HUES48 (cell line): Measurements from ENCODE around the gene TJAP1.

Experiments used
- H3K27ac ChIP-seq: one replicate; pipeline ENCODE4 v1.7.0; 2013; ENCODE audit warnings: low read depth, low read length, inconsistent platforms
- H3K27me3 ChIP-seq: 2 replicates; pipeline ENCODE4 v1.6.1; 2013; ENCODE audit warnings: mild to moderate bottlenecking, low read length; ENCODE audit not compliant: control insufficient read depth, insufficient read depth
- H3K36me3 ChIP-seq: 2 replicates; pipeline ENCODE4 v1.6.1; 2013; ENCODE audit warnings: low read length; ENCODE audit not compliant: control insufficient read depth, insufficient read depth
- H3K4me1 ChIP-seq: 2 replicates; pipeline ENCODE4 v1.6.1; 2013; ENCODE audit warnings: mild to moderate bottlenecking, low read length; ENCODE audit not compliant: control insufficient read depth, insufficient read depth
- H3K4me3 ChIP-seq: 2 replicates; pipeline ENCODE4 v1.5.1; 2013; ENCODE audit warnings: mild to moderate bottlenecking, low read depth, low read length
- H3K9ac ChIP-seq: 2 replicates; pipeline ENCODE4 v1.6.1; 2013; ENCODE audit warnings: mild to moderate bottlenecking, low read depth, low read length, moderate library complexity
- H3K9me3 ChIP-seq: 2 replicates; pipeline ENCODE4 v1.6.1; 2013; ENCODE audit warnings: low read length; ENCODE audit not compliant: control insufficient read depth, insufficient read depth

TJAP1 gene

DNA sequence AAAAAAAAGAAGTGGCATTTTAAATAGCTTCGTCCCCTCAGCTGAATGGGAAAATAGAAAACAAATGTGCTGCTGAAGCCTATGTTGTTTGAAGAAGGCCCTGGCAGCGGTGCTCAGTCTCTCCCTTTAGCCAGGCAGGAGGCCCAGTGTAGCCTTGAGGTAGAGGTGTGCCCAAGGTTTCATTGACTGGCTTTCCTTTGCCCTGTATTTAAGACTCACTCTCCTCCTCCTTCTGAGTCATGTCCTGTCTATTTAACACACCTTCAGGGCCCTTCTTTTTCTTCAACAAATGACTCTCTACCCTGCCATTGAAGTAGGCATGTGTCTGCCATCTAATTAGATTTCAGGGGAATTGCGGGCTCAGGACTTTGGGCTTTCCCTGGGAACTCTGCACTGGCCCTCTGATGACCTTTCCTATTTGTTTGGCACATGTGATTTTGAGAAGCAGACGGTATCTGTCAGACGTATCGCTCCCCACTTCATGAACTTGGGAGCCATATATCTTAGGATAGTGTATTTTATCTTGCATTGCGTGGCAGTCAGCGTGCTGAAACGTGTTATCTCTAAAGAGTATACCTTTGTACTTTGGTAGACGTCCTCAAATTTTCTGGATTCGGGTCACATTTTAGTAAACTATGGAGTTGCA is 4.3 kb downstream of the TJAP1 start:
- no peaks in the 10 kb centered on the region for H3K9me3 ChIP-seq
- H3K4me3 ChIP-seq: 0 out of 2 replicates have a peak overlapping the region, but pooled peaks have one; percentile 6
- H3K36me3 ChIP-seq: peaks cover 6% of the 10 kb centered on the region; the same call in 1 of the 2 replicates
- peaks cover 24% of the 10 kb centered on the region for H3K4me1 ChIP-seq
- H3K27ac ChIP-seq: peak overlapping the region; percentile 65
- no peak overlapping the region for H3K9ac ChIP-seq
- H3K27me3 ChIP-seq: no peaks in the 10 kb centered on the region

DNA sequence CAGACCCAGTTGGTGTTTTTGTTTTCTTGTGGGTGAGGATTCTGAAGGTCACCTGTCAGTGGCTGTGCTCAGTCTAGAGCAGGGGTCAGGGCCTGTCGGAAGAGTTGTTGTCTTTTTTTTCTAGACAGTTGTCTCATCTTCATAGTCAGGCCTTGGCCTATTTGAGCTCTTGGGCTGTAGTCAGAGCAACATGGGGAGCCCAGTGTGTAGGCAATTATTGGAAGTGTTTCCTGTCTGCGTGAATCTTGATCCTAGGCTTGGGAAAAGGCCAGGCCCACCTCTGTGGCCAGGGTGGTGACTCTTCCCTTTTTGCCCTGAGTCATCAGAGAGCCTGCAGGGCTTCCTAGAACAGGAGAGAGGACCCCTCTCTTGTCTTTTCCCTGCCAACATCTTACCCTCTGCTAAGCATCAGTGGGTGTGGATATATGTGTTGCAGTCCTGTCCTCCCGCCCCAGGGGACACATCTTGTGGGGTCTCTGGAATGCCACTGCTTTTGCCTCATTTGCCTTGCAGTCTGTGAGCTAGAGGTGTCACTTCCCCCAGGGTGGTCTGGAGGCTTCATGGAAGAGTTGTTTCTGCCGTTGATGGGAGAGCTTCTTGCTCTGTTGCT is 11.4 kb downstream of the TJAP1 start:
- Histone ChIP-seq H3K9ac (no peak overlapping the region), H3K4me3 (no peak overlapping the region), H3K27me3 (no peaks in the 10 kb centered on the region), H3K27ac (no peak overlapping the region), H3K36me3 (peaks cover 17% of the 10 kb centered on the region; the same call in 1 of the 2 replicates), H3K9me3 (no peaks in the 10 kb centered on the region), H3K4me1 (0 out of 2 replicates have a peak, but pooled peaks cover 12% of the 10 kb centered on the region)

- H3K4me3 ChIP-seq: no peak overlapping the region
- no peak overlapping the region for H3K27ac ChIP-seq
- H3K9me3 ChIP-seq: no peaks in the 10 kb centered on the region
- no peak overlapping the region for H3K9ac ChIP-seq
- peaks cover 17% of the 10 kb centered on the region; the same call in 1 of the 2 replicates for H3K36me3 ChIP-seq
- 0 out of 2 replicates have a peak, but pooled peaks cover 12% of the 10 kb centered on the region for H3K4me1 ChIP-seq
- no peaks in the 10 kb centered on the region for H3K27me3 ChIP-seq
These were observed 12.1 kb downstream of the TJAP1 start for GRCh38 chr6:43489277-43490072.

- peaks cover 16% of the 10 kb centered on the region for H3K4me1 ChIP-seq
- no peak overlapping the region for H3K4me3 ChIP-seq
- H3K27ac ChIP-seq: no peak overlapping the region
- H3K9me3 ChIP-seq: no peaks in the 10 kb centered on the region
- H3K27me3 ChIP-seq: no peaks in the 10 kb centered on the region
- no peak overlapping the region for H3K9ac ChIP-seq
- peaks cover 17% of the 10 kb centered on the region; the same call in 1 of the 2 replicates for H3K36me3 ChIP-seq
These were observed 13.2 kb downstream of the TJAP1 start for GRCh38 chr6:43490523-43490939.

DNA sequence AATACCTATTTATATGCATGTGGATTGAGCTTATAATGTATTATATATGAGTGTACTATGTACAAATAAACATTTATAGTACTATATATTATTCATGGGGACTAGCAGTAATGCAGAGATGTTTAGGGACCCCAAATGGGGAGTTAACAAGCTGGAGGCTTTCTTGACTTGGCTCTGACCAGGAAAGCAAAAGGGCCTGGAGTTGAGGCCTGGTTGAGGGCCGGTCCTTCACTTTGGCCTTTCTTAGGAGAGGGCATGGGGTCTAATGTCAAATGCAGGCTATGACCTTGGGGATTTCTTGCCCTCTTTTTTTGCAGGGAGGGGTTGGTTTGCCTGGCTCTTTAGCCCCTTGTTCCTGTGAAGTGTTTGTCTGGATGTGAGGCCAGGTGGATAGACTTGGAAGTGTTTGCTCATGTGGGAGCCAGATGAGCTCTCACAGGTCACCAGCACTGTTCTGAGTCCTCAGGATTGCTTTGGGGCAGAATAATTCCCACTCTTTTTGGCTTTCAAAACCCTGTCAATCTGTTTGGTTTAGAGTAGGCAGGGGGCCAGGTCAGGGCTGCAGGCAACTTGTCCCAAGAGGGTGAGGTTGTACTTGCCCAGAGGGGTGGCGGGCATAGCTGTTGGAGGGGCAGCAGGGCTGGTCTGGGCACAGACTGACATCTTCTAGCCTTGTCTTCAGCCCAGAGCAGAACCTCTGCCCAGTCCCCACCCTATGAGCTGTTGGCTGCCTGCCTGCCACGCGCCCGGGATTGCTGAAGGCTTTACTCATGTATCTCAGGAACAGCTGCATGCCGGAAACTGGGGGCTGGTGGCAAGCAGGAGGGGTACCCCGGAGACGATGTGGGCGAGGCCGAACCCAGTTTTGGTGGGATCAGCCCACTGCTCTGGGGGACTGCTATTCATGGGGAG is 14.6 kb downstream of the TJAP1 start:
- Histone ChIP-seq H3K4me1 (peaks cover 24% of the 10 kb centered on the region), H3K27ac (peak overlapping the region; percentile 23), H3K36me3 (peaks cover 13% of the 10 kb centered on the region; the same call in 1 of the 2 replicates), H3K27me3 (no peaks in the 10 kb centered on the region), H3K9ac (no peak overlapping the region), H3K9me3 (no peaks in the 10 kb centered on the region), H3K4me3 (no peak overlapping the region)

DNA sequence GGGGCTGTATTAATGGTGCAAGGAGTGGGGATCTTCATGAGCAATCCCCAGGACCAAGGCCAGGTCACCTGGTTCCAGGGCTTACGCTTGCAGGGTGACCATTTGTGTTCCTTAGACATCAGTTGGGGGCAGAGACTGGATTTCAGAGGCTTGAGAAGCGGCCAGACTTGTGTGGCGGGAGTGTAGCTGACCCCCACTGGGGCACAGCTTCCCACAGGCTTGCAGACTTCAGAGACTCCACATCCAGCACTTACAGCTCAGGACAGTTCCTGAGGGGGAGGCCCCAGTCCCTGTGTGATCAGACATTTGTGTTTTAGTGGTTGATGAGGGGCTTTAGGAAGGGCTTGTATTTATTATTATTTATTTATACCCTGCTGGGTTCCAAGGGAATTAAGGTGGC is 15.3 kb downstream of the TJAP1 start:
- Histone ChIP-seq H3K36me3 (peaks cover 13% of the 10 kb centered on the region; the same call in 1 of the 2 replicates), H3K4me1 (peaks cover 24% of the 10 kb centered on the region), H3K27me3 (no peaks in the 10 kb centered on the region), H3K27ac (peak overlapping the region; percentile 23), H3K9me3 (no peaks in the 10 kb centered on the region), H3K9ac (no peak overlapping the region), H3K4me3 (no peak overlapping the region)

DNA sequence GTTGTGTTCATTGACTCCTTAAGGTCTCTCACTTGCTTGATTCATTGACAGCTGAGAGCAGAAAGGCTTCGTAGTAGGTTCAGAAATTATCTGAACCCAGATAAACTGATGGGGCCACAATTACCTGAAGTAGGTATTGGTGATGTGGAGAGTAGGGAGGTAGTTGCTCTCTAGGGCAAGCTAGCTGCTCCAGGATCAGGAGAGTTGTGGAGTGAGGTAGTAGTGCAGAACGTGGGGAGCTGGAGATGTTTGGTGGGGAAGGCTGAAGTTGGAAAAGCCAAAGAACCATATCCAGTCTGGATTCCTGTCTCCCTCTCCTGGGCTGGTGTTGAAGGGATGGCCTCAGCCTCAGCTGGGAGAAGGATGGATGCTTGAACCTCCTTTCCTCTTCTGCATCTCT is 15.9 kb downstream of the TJAP1 start:
- no peak overlapping the region for H3K9ac ChIP-seq
- no peak overlapping the region for H3K4me3 ChIP-seq
- no peaks in the 10 kb centered on the region for H3K9me3 ChIP-seq
- peaks cover 18% of the 10 kb centered on the region; the same call in 1 of the 2 replicates for H3K36me3 ChIP-seq
- no peak overlapping the region for H3K27ac ChIP-seq
- H3K4me1 ChIP-seq: peaks cover 24% of the 10 kb centered on the region
- no peaks in the 10 kb centered on the region for H3K27me3 ChIP-seq

- Histone ChIP-seq H3K9ac (no peak overlapping the region), H3K4me1 (peaks cover 24% of the 10 kb centered on the region), H3K27me3 (no peaks in the 10 kb centered on the region), H3K4me3 (no peak overlapping the region), H3K36me3 (peaks cover 24% of the 10 kb centered on the region), H3K9me3 (no peaks in the 10 kb centered on the region), H3K27ac (no peak overlapping the region)
These were observed 16.5 kb downstream of the TJAP1 start for GRCh38 chr6:43493833-43494232.

- H3K9ac ChIP-seq: no peak overlapping the region
- H3K4me1 ChIP-seq: peaks cover 24% of the 10 kb centered on the region
- H3K36me3 ChIP-seq: peaks cover 26% of the 10 kb centered on the region
- H3K4me3 ChIP-seq: no peak overlapping the region
- H3K27me3 ChIP-seq: no peaks in the 10 kb centered on the region
- H3K9me3 ChIP-seq: no peaks in the 10 kb centered on the region
- no peak overlapping the region for H3K27ac ChIP-seq
These were observed 17.0 kb downstream of the TJAP1 start for GRCh38 chr6:43494321-43494720.

GRCh38 chr6:43494766-43495165 is 17.4 kb downstream of the TJAP1 start:
- H3K27me3 ChIP-seq: no peaks in the 10 kb centered on the region
- no peaks in the 10 kb centered on the region for H3K9me3 ChIP-seq
- H3K36me3 ChIP-seq: peaks cover 26% of the 10 kb centered on the region
- no peak overlapping the region for H3K9ac ChIP-seq
- H3K4me1 ChIP-seq: peaks cover 24% of the 10 kb centered on the region
- no peak overlapping the region for H3K27ac ChIP-seq
- H3K4me3 ChIP-seq: no peak overlapping the region
